HG02884 (cell line): ENCODE results near the gene MCC.

ENCODE experiments used
- ATAC-seq: cut with Tn5 transposase; IDR thresholded peaks from one replicate; pipeline ENCODE4 v1.9.1; 2021; ENCODE audit warnings: mild to moderate bottlenecking, moderate library complexity; ENCODE audit not compliant: unreplicated experiment

Gene MCC

GRCh38 chr5:113020461-113021273 lies 467.6 kb downstream of the MCC start:
- no peak for ATAC-seq

GRCh38 chr5:113017881-113018635 lies 470.2 kb downstream of the MCC start:
- ATAC-seq, result no peak

- no peak for ATAC-seq
Measured at GRCh38 chr5:113005454-113005853, 482.8 kb downstream of the MCC start.

GRCh38 chr5:113003763-113004162 lies 484.5 kb downstream of the MCC start:
- ATAC-seq, result no peak

GRCh38 chr5:113002423-113002822 lies 485.8 kb downstream of the MCC start:
- no peak for ATAC-seq

GRCh38 chr5:113000466-113000865 lies 487.8 kb downstream of the MCC start:
- ATAC-seq, result no peak

- ATAC-seq, result no peak
Measured at GRCh38 chr5:112998296-112998695, 490.0 kb downstream of the MCC start.

GRCh38 chr5:112996830-112997374 lies 491.4 kb downstream of the MCC start:
- ATAC-seq, result no peak

GRCh38 chr5:112995764-112996618 lies 492.3 kb downstream of the MCC start:
- ATAC-seq, result peak; percentile 84

GRCh38 chr5:112986224-112986623 lies 502.0 kb downstream of the MCC start:
- no peak for ATAC-seq

- no peak for ATAC-seq
Measured at GRCh38 chr5:112983363-112983762, 504.9 kb downstream of the MCC start.

GRCh38 chr5:112979723-112980122 lies 508.5 kb downstream of the MCC start:
- no peak for ATAC-seq

GRCh38 chr5:112978836-112979235 lies 509.4 kb downstream of the MCC start:
- ATAC-seq, result no peak

- ATAC-seq, result no peak
Measured at GRCh38 chr5:112977440-112977861, 510.8 kb downstream of the MCC start.

- ATAC-seq, result peak; percentile 98
Measured at GRCh38 chr5:112976432-112977309, 511.6 kb downstream of the MCC start, which contains the start of gene DCP2. DCP2 (plus strand) TSS chr5:112976798; CDS start chr5:112976934, 136 bp downstream.

- ATAC-seq, result peak; percentile 9
Measured at GRCh38 chr5:112975721-112976431, 512.4 kb downstream of the MCC start.

GRCh38 chr5:112974901-112975300 lies 513.4 kb downstream of the MCC start:
- ATAC-seq, result no peak

- ATAC-seq, result no peak
Measured at GRCh38 chr5:112973904-112974303, 514.3 kb downstream of the MCC start.

- ATAC-seq, result no peak
Measured at GRCh38 chr5:112973036-112973435, 515.2 kb downstream of the MCC start.
